HG02885 (cell line): ENCODE data around the gene COBLL1.
"Not testable (repeated sequence)": the region's sequence is repeated elsewhere in the genome, so short reads cannot be mapped to it uniquely, and the experiment has no call there.

Experiments
- ATAC-seq: cut with Tn5 transposase; IDR thresholded peaks from one replicate; pipeline ENCODE4 v1.9.1; 2021; ENCODE audit warnings: mild to moderate bottlenecking; ENCODE audit not compliant: unreplicated experiment, poor library complexity

The COBLL1 gene

DNA sequence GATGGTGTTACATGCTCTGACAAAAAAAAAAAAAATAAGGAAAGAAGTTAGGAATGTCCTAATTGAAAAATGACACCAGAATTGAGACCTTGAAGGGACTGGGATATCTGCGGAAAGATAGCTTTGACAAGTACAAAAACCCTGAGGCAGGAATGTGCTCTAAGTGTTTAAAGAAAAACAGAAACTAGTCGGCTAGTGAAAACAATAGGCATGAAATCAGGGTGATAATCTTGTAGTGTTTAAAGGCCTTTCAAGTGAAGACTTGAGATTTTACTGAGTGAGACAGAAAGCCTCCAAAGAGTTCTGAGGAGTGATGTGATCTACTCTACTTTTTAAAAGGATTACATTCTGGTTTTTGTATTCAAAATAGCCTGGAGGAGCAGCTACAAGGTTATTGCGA lies 107.4 kb downstream of the COBLL1 start:
- no peak for ATAC-seq

DNA sequence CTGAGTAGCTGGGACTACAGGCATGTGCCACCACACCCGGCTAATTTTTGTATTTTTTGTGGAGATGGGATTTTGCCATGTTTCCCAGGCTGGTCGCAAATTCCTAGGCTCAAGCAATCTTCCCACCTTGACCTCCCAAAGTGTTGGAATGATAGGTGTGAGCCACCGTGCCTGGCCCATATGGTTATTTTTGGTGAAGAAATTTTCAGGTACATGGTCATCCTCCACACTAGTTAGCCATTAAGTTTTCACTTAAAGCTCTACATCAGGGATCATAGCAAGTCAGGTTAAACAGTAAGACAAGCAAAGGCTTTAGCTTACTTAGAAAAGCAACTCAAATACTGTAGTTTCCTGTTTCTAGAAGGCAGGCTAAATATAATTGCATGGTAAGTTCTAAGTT lies 116.1 kb downstream of the COBLL1 start:
- ATAC-seq, result no peak

DNA sequence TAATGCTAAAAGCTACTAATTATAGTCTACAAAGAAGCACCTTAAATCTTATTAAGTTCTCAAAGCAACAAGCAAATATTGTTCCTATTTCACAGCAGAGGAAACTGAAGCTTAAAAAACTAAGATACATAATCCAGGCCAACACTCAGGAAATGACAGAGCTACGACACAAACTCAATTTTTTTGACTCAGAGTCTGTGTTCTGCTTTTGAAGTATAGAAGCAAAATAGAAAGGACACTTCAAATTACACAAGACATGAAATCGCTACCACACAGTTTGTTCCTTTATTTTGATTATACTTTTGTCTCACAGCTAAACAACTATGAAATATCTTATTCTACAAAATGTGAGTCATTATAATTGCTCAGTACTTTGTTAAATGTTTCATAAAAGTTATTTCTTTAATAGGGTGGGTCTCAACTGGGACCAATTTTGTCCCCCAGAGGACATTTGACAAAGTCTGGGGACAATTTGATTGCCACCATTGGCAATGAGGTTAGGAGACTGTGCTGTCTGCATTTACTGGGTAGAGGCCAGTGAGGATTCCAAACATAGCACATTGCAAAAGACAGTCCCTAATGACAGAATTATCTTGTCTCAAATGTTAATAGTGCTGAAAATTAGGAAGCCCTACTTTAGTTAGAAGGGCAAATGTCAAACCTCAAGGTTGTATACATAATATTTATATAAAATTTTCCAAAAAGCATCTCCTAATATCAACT lies 118.8 kb downstream of the COBLL1 start:
- no peak for ATAC-seq

DNA sequence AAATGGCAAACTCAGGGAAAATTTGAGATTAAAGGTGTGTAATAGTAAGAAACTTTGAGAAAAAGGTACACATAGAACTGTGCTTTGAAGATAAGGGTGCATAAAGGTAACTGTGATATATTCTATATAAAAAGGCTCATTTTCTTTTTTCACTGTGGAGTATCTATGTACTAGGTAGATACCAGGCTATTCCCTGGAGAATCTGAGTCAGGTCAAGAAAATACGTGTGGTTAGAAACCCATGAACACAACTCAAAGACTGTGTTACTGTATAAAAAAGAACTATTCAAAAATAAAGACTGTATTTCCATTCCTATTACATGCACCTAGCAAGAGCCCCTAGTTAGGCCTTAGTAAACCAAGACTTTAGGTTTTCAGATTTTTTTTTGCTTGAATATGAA lies 120.2 kb downstream of the COBLL1 start:
- ATAC-seq, result no peak

DNA sequence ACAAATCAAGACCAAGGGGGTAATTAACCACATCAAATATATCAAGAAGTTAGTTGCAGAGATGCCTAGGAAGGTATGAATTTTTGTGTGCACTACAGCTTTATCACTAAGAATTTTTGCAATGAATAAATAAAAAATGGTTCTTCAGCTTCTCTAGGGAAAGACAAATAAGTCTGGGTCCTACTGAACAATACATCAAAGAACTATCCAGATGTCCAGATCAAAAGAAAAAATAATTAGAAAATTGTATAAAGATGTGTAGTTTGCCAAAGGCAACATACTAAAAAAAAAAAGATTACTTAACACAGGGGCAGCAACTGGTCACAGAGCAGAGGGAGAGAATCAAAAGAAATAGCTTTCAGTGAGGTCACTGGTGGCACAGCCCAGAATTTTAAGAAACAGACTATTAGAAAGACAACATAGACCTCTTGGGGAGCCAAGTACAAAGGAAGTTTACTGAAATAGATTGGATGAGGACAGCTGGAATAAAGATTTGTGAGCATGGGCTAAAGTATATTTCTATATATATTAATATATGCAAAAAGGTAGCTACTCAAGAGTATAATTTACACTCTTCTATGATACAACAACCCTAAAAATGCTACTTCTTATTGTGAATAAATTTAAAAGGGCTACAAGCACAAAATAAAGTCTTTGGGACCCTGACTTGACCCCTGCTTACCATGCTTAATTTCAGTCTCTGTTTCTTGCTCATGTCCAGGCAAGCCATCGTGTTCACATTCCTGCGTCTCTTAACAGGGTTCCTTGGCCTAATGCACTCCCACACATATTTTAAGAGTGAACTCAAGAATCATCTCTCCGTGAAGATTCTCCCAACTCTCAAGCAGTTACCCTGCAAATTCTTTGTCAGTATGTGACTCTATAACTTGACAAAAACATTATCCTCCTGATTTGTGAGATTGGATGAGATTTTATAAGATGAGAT lies 121.4 kb downstream of the COBLL1 start:
- no peak for ATAC-seq

DNA sequence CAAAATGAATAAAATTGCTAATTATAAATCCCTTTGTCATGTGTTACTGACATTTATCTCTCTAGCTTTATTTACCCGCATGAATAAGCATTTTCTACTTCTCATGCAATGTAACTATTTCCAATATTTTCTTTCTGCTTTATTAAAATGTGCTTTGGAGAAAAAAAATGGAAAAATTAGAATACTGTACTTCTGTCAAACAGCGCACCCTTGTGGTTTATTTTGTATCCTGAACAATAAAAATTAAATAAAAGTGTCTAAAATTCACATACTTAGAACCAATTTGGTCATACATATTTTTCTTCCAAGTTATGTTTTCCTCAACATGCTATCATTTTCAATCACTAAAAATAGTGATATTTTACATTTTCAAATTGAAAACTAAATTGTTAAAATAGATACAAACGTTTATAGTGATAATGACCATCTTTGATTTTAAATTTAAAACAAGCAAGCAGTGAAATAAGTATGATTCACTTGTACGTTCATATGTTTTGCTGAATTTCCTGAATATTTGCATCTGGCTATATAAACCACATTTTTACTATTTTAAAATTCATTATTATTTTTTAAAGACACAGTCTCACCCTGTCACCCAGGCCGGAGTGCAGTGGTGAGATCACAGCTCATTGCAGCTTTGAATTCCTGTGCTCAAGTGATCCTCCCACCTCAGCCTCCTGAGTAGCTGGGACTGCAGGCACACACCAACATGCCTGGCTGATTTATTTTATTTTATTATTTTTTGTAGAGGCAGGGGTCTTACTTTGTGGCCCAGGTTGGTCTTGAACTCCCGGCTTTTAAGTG lies 124.4 kb downstream of the COBLL1 start:
- no peak for ATAC-seq

DNA sequence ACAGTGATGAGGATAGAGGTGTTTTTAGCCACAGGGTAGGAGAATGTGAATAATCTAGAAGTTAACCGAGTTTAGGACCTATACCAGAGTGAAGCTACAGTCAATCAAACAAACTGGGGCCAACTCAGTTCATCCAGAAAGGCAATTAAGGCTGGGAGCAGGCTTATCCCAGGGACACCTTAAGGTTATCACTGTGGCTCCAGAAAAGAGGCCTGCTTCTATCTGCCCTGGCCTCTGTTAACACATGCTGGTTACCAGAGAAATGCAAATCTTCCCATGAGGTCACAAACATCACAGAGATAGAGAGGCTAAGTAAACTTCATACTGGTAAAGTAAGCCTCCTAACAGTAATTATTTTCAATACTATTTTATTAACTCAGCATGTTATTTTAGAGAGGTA lies 127.2 kb downstream of the COBLL1 start:
- no peak for ATAC-seq

DNA sequence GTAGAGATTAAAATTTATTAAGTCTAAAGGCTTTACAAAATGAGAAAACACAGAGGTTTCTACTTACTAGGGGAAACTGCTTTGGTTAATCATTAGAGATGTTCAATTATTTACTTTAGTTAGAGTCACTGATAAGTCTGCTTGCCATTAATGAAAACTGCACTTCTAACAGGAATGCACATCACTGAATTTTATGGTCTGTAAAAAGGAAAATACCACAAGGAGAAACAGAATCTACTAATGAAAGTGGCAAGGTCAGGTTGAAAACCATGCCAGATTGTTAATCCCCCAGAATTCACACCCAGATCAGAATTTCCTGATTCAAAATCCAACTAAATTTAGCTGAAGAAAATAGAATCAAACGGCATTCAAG lies 129.9 kb downstream of the COBLL1 start:
- ATAC-seq, result no peak

DNA sequence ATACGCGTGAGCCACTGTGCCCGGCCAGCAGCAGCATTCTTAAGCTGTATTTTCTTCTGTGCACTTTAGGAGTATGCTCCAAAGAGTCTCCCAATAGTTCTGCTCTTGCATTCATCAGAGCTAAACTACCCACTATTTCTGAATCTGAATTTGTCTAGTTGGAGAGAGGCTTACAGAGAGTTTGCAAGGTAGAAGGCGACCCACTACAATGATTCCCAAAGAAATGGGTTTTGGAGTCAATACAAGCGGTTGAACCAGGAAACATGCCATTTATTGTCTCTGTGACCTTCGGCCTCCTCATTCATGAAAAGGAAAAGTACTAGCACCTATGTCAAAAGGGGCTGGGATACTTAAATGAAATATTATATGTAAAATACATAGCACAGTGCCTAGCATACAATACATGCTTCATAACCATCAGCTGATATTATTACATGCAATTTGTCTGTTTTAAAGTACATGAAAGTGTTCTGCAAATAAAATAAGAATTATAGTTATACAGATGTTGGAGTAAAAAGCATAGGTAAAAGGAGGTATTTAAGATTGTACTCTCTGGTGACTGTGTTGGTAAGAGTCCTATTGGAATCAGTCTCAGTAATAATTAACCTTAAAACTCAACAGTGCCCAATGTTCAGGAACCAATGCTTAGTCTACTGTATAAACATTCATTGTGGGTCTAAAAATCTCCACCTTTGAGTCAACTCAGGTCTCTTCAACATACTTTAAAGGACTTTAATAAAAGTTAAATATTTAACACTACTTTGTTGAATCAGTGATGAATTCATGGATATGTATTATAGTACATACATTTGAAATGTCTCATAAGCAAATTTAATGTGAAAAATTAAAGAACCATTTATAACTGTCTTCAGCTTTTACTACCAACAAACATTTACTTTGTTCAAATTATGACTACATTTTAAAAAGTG lies 130.5 kb downstream of the COBLL1 start:
- ATAC-seq, result no peak

DNA sequence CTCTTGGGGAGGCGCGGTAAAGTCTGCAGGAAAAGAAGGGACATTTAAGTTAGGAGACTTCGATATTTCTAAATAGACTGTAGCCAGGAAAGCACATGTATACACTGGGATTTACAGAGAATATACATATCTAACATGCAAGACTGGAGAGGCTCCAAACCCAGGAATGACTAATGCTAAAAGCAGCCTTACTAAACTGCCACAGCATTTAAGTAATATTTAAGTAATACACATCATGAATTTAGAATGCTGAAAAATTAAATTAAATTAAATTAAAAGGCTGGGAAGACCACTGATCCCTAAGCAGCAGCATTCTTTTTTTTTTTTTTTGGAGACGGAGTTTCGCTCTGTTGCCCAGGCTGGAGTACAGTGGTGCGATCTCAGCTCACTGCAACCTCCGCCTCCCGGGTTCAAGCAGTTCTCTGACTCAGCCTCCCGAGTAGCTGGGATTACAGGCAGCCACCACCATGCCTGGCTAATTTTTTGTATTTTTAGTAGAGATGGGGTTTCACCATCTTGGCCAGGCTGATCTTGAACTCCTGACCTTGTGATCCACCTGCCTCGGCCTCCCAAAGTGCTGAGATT lies 131.3 kb downstream of the COBLL1 start:
- not testable (repeated sequence) for ATAC-seq

DNA sequence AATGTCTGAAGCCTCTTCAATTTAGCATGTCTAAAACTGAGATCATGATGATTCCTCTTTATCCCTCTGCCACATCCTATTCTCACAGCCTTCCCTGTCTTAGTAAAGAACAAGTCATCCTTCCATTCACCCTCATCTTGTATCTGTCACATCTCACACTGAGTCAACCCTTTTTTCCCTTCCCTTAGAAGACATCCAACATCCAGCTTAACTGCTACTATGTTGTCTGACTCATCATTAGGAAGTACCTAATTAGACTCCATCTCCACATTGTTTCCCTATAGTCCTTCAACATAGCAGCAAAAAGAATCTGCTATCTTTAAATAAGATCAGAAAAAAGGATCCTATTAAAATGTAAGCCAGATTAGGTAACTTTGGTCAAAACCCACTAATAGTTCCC lies 135.1 kb downstream of the COBLL1 start:
- no peak for ATAC-seq

DNA sequence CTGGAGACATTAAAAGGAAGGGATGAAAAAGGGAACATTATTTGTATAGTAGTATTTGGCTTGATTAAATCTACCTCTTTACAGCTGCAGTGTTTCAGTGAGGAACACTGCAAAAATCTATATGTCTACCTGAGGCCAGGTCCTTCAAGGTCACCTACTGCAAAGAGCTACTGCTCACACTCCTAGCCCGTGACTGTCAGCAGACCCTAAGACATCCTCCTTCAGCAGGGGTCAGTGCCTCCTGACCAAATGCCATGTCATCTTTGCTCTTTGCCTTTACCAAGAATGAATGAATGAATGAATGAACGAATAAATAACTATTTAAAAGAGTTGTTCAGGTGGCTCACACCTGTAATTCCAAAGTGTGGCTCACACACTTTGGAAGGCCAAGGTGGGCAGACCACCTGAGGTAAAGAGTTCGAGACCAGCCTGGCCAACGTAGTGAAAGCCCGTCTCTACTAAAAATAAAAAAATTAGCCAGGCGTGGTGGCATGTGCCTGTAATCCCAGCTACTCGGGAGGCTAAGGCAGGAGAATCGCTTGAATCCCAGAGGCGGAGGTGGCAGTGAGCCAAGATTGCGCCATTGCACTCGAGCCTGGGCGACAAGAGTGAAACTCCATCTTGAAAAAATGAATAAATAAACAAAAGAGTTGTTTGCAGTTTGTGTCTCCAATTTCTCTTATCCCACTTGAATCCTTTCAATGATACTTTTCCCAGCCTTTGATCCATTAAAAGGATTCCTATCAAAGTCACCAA lies 136.0 kb downstream of the COBLL1 start:
- ATAC-seq, result no peak

DNA sequence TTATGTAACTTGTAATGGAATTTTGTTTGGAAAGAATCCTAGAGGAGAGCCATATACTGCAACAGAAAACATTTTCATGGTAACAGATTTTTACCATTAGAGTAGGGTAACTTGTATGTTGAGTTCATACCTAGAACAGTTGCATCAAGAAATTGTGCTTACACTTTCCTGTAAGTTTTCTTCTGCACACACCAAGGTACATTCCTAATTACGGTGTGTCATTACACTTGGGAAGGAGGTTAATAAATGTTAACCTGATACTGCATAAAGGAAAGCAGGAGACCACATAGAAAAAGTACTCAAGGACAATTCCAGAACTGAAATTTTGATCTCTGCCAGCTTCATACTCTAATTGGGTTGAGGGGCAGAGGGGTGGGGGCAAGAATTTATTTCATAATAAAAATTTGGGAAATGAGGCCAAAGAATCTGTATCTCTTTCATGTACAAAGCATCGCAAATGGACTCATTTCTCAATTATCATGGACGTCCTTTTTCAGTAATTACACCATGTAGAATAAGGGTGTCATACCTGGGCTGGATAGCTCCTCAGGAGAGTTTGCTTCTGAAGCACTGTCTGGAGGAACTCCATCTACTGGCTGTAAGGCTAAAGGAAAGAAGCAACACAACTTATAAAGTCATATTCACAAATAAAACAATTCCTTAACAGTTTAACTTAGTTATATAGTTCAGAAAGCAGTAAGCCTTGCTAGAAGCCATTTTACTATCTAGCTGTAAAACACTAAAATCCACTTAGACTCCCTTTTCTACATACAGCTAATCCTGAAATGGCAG lies 137.5 kb downstream of the COBLL1 start:
- ATAC-seq, result no peak

DNA sequence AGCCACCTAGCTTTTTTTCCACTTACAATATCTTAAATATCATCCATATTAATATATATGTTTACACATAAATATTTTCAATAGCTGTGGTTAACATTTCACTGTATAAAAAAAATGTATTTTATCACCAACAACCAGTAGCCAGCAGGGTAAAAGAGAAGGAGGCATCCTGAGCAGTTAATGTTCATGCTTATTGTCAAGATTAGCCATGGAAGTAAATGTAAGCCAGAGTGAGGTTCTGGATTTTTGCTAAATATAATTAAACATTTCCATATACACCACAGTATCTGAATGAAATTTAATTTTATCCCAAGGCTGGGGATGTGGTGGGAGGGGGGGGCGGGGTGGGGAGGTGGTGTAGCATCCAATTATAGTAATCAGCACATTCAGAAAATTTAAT lies 140.1 kb downstream of the COBLL1 start:
- no peak for ATAC-seq

DNA sequence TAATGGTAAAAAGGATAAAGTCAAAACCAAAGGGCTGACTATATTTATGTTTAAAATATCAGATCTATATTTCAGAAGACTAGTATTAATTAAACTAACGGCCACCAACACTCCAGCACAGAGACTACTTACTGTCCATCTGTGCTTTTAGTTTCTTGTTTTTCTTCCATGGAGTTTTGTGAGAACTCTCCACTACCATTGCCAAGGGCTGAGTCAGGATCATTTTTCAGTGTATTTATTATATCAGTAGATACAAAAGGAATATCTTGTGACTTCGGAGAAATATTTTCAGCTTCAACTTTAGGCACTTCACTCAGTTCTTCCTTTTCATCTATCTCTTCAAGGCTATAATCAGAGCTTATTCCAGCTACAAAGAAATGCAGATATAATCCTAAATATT lies 141.2 kb downstream of the COBLL1 start:
- ATAC-seq, result no peak

DNA sequence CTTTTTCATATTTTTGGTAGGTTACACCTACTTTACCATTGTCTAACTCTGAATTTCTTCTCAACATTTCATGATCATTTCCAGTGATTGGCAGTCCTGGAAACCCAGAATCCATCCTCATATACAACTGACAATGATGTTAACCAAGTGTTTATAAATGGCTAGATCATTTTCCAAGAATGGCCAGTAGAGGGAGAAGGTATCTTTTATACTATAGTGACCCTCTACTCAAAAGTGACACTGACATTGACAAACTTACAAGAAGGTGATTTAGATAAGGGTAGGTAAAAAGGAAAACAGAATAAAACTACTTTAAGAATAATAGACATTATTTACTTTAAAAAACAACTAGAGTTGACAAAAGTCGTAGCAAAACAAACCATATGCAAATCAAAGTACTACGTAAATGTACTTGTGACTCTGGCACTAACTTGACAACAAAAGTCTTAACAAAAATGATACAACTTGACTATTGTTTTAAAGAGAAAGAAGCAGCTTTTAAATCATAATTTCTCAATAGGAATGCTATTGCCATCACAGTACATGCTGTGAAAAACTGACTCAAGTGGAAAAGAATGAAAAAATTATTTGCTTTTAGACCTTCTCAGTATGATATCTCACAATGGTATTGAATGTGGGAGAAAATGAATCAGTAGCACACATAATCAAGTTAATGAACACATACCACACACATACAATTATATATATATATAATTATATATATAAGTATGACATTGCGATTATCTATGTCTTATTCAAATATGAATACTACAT lies 143.7 kb downstream of the COBLL1 start:
- ATAC-seq, result peak; percentile 56

DNA sequence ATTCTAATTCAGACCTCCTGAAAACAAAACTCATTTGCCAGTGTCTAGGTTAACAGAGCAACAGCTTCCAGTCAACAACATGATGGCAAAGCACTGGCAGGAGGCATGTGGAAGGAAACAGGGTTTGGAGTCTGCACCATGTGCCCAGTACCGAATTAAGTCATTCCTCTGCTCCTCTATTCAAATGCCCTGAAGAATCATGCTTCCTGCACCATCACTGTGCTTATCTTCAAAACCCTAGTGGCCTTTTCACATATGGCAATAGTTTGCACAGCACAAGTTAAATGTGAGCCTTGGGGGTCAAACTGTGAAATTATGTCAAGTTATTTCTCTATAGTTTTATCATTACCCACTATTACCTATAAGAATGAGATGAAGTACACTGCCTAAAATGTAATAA lies 145.0 kb downstream of the COBLL1 start:
- ATAC-seq, result no peak
